ENCODE results near the gene APOD.
"Not testable (repeated sequence)": the region's sequence is repeated elsewhere in the genome, so short reads cannot be mapped to it uniquely, and the experiment has no call there.

Gene APOD

DNA sequence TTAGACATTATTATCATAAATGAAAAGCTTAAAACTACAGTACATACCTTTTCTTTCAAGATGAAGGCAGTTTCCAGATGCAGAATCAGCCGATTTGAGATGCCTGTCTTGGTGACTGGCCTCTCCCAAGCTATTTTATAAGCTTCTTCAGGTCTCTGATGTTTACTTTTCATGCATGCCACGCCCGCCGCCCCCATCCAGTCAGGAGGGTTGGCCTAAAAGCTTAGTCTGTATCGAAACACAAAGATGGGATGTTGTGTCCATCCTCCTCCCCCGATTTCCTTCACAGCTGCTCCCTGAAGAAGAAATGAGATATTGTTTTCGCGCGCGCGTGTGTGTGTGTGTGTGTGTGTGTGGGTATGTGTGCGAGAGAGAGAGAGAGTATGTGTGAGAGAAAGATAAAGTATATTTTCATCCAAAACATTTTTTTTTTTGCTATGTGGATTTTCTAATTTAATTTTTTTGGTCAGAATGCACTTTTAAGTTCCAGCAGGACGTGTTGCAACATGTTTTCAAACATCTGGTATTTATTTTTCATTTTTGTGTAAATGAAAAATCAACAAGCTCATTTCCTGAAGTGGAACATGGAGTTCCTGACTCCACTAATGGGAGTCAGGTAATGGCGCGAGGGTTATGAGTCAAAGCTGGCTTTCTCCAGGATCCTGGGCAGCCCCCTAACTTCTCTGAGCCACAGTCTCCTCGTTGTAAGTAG, at the start of gene APOD:
TSS of gene APOD (minus strand) at position 110 of the 712 bp plus-strand sequence. CDS start 4,479 bp downstream, outside the sequence.
- no peak for DNase-seq

DNA sequence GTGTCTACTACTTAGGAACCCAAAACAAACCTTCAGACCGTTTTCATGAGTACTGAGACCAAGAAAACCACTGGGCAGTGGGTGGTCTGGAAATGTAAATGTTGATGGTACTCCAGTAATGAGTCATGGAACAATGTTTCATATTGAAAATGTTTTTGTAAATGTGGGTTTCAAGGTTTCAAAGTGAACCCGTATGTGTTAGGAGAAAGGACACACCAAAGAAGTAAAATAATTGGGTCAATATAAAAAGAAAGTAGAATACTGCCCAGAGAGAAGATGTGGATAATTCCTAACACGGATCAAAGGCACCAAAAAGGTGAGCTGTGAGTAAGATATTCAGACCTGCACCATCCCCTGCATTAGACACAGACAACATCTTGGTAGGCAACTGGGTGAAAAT, 49.6 kb upstream of the APOD start:
- DNase-seq, result not testable (repeated sequence)

DNA sequence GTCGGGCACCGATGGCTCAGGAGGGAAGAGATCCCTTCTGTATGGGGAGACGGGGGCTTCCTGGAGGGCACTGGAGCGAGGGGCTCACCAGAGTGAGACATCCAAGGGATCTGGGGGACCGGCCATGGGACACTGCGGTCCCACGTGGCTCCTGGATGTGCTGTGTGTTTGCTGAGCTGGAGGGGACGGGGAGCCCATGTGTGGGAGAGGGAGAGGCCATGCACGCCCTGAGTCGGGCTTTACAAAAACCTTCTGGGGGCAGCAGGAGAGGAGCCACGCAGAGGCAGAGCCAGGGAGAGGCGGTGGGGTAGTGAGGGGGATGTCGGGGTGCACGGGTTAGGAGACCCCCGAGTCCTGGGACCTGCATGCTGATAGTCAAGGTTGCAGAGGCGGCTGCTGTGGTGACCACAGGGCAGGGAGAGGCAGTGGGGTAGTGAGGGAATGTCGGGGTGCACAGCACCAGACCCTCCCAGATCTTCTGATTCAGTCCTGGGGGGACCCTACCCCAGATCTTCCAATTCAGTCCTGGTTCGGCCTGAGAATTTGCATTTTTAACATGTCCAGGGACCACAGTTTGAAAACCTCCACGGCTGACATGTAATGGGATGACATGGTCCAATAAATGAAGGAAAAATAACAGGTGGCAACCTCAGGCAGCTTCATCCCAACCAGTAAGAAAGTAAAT, 48.9 kb upstream of the APOD start:
- not testable (repeated sequence) for DNase-seq

DNA sequence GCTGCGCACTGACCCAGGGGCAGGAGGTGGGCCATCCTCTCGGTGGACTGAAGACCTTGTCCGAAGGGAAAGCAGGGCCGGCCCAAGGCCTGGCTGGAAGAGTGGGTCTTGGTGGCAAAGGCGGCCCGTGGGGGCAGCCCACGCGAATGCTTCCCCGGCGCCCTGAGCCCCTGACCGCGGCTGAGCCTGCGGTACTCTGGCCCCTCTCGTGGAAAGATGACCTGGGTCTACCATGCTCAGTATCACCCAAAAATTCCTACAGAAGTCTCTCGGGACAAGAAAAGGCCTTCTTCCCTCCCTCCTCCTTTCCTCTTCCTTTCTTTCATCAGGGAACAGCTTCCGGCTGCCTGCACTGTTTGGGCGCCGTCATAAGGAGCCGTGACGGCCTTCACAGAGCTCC, 48.3 kb upstream of the APOD start:
- DNase-seq, result not testable (repeated sequence)

DNA sequence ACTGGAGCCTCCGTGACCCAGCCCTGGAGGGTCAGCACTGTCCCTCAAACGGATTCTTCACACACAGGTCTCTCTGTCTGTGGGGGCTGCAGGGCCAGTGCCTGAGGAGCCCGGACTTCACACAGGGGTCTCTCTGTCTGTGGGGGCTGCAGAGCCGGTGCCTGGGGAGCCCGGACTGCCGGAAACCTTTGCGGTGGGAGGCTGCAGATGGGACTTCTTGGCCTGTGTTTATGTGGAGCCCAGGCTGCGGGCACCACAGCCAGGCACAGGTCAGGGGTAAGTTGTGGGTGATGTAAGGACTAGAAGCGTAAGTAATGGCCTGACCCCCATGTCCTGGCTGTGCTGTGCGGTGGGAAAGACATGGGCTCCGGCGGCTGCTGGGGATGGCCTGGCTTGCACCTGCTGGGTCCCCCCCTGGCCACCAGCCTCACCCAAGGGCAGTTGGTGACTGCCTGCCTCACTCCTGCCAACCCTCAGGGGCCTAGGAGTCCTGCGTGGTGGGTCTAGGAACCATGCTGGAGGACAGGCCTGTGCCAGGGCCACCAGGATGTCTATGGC, 47.3 kb upstream of the APOD start:
- DNase-seq, result not testable (repeated sequence)

DNA sequence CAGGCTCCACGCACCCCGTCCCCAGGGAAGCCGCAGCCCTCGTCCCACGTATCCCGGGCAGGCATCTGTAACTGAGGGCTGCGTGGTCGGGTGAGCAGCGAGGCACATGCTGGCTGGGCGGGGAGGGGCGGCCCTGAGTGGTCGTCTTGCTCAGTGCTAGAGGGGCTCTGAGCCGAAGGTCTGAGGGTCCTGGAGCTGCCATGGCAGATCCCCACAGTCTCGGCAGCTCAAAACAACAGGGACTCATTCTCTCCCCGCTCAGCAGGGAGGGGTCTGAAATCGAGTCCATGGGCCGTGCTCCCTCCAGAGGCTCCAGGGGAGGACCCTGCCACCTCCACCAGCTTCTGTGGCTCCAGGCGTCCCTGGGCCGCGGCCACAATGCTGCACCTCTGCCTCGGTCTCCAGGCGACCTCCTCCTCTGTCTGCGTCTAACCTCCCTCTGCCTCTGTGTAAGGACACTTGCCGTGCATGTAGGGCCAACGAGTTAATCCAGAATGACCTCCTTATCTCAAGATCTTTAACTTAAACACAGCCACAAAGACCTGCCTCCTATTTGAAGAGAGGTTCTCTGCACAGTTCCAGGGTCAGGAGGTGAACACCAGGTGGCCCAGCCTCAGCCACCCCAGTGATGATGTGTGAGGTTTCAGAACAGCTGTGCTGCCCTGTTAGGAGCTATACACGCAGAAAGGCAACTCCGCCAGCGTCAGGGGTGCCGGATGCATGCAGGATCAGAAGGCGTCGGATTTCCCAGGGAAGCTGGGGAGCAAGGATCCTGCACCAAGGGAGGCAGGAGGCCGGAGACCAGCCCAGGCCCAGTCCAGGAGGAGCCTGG, 46.6 kb upstream of the APOD start:
- DNase-seq, result not testable (repeated sequence)

DNA sequence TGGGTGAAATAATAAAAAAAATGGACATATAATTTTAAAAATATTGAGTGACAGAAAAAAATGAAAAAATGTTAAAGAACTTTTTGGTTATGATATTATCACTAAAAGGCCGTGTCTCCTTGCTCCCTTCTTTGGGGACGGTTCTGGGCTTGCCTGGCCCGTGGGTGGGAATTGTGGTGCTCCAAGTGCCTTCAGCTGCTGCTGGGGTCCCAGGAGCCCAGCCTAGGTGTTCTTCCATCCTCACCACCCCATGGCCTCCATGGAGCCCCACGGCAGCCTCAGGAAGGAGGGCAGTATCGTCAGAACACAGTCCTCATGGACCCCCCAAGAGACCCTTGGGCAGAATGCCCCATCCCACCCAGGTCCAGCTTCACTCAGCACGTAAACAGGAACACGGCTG, 45.9 kb upstream of the APOD start:
- DNase-seq, result not testable (repeated sequence)

DNA sequence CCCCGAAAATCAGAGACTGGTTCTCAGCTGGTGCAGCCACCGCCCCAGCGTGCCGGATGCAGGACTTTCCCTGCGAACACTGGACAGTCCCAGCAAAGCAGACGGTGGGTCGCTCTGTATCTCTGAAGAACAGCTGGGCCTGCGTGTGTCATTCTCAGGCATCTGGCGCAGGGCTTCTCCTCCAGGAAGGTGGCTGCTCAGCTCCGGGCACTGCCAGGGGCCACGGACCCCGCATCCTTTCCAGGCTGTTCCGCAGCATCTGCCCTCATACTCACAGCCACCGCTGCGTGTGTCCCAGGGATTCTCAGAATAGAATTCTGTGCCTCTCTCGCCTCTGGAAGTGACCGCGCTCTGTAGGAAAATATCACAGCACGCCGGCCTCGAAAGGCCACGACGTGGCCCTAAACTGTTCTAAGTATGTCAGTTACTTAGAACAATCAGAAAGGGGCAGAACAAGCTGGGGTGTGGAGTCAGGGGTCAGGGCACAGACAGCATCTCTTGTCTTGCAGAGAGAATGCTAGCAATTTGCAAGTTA, 44.7 kb upstream of the APOD start:
- DNase-seq, result not testable (repeated sequence)

DNA sequence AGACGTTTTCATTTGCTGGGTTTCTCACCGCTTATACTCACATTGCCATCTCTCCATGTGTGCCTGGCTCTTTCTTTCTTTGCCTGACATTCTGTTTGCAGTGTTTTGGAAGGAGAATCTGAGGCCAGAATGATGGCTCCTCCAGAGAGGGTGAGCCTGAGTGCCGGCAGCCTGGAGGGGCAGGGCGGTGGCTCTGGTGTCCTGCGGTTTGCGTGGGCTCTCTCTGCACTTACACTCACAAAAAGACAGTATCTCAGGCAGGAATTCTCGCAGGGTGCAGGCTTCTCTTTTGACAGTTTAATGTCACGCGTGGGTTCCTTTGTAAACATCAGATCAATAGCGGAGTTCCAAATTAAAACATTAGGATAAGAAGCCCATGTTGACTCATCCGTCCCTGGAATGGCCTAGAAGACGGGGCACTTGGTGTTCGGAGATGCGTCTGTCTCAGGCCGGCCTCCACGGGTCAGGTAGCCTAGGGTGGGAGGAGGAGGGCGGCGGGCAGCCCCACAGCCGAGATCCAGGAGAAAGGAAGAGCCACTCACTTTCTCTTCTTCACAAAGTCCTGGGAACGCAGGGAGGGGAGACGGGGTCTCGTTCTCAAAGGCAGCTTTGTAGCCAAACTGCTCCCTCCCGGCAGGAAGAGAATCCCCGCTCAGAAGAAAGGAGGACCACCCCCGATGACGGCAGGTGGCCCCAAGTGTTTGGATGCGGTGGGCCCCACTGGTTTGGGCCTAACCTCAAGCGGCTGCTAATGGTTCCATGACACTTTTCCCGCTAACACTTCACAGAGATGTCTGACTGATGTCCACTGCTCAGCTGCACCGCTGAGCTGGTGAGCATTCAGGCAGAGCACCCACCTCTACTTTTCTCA, 44.0 kb upstream of the APOD start:
- not testable (repeated sequence) for DNase-seq

DNA sequence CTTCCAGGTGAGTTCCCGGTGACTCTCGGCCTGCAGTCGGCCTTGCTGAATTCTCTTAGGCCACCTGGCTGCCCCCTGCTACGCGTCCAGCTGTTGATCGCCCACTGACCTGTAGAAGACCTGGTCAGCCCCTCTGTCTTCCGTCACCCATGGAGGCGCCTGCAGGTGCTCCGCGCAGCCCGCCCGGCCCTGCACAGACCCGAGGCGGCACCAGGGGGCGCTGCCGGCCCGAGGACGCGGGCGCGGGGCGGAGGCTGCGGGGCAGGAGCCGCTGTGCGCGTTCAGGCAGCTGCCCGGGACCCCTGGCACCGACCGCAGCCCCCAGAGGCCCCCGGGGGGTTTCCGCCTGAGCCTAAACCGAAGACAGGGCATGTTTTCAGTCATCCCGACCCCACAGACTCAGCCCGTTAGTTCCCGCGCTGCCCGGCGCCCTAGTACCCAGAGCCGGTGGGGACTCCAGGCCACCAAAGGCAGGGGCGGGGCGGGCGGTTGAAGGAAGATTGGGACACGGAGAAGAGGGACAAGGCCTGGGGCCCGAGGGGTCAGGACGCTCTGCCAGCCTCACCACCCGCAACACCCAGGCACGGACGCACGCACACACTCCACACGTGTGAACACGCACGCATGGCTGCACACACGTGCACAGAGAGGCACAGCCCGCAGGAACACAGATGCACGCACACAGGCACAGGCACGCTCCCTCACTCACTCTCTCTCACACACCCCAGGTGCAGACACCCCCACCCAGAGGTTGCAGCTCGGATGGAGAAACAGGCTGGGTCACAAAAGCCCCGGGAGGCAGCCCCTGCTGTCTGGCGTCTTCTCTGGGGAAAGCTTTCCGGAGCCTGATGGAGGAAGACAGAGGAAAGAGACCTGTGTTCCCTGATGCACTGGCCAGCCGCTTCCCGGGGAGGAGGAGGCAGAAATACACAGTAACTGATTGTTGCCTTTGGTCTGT, 41.1 kb upstream of the APOD start:
- peak; percentile 18 for DNase-seq

DNA sequence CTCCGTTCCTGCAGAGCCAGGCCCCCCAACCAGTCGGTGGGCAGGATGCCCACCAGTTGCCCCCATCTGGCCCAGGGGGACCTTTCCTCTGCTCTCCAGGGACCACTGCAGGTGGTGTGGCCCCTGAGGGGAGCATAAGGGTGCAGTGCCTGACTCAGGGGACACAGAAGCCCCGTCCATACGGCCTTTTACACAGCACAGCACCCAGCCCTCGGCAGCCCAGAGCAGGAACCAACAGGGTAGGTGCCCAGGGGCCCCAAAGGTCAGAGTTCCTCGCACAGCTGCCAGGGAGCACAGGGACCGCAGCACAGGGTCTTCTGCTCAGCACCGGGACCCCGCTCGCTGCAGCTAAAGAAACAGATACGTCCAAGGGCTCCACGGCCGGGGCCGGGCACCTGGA, 40.4 kb upstream of the APOD start:
- not testable (repeated sequence) for DNase-seq

DNA sequence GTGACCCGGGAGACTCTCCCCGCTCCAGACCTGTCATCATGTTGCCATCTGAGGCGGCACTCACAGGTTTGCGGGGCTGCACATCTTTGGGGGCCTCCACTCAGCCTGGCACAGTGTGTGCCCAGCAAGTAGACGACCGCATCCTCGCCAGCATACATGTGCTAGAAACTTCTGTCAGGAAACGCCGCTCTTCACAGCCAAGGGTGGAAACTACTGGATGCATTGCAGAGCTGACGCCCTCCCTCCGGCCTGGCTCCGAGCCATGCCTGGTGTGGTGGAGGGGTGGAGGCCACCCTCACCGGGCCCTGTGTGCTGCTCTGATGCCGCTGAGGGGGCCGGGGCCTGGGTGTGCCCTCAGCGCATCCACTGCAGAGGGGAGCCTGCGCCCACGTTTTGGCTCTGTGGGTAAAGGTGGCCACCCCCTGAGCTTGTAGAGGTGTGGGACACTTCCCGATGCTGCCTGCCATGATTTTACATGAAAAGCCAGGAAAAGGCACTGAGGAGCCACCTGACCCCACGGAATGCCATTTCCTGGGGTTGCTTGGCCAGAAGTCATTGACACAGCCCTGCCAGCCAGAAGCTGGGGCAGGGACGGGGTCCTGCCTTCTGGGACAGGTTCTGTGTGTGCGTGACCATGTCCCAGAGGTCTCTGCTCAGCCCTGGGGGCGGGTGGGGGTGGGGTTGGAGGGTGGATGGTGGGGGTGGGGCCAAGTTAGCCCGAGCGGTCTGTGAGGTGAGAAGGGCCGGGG, 39.7 kb upstream of the APOD start:
- DNase-seq, result not testable (repeated sequence)

DNA sequence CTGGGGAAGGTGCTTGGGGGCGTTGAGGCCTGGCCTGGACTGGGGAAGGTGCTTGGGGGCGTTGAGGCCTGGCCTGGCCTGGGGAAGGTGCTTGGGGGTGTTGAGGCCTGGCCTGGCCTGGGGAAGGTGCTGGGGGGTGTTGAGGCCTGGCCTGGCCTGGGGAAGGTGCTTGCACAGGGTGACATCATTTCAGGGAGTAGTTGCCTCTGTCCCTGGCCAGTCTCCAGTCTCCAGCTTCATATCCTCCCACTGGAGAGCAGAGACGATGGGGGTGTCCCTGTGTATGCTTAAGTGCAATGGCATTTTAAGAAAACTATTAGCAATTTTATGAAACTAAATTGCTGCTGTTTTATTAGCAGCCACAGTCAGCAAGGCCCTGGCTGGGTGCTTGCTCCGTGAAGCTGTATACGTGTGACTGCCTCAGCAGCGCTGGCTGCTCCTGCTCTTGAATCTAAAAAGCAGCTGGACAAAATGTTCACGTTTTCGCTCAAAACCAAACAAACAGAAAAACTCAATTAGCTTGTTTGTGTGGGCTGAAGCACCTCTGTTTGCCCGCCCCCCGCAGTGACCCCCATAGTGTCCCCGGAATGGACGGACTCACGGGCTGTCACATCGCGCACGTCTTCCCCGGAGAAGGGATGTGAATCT, 38.9 kb upstream of the APOD start:
- DNase-seq, result not testable (repeated sequence)

DNA sequence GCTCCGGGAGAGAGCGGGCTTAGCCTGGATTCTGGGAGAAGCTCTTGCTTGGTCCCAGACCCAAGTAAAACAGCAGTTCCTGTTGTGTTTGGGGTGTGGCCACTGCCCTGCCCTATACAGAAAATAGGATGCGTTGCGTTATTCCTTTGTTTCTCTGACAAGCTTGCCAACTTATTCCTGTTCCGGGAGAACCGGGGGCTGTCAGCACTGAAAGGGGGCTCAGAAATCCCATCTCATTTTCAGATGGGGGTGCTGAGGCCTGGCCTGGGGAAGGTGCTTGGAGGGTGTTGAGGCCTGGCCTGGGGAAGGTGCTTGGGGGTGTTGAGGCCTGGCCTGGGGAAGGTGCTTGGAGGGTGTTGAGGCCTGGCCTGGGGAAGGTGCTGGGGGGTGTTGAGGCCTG, 38.3 kb upstream of the APOD start:
- DNase-seq, result not testable (repeated sequence)

DNA sequence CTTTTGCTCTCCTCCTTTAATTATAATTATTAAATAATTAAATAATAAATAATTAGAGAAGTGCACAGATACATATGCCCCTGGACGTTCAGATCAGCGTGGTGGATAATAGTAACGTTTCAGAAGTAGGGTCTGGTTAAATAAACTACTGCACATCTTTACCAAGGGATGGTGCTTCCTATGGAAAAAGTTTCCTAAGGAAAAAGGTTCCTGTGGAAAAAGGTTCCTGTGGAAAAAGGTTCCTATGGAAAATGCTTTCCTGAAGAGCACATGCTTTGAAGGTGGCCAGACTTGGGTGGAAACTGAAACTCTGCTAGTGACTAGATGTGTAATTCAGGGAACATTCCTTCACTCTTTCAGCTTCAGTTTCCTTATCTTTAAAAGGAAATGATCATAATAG, 37.4 kb upstream of the APOD start:
- not testable (repeated sequence) for DNase-seq

DNA sequence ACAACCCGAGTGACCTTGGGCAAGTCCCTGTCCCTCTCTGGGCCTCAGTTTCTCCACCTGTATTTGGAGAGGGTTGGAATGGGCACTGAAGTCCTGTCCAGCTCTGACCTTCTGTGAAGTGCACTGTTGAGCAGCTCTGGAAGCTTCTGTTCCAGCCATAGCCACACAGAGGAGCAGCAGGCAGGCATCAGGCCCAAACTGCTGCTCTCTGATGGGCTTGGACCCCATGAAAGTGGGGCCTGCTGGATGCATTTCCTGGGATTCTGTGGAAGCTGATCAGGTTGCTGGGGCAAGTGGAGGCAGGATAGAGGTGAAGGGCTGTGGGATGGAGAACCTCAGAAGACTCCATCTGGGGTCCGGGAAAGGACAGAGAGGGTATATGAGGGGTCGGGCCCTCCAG, 36.7 kb upstream of the APOD start:
- not testable (repeated sequence) for DNase-seq

DNA sequence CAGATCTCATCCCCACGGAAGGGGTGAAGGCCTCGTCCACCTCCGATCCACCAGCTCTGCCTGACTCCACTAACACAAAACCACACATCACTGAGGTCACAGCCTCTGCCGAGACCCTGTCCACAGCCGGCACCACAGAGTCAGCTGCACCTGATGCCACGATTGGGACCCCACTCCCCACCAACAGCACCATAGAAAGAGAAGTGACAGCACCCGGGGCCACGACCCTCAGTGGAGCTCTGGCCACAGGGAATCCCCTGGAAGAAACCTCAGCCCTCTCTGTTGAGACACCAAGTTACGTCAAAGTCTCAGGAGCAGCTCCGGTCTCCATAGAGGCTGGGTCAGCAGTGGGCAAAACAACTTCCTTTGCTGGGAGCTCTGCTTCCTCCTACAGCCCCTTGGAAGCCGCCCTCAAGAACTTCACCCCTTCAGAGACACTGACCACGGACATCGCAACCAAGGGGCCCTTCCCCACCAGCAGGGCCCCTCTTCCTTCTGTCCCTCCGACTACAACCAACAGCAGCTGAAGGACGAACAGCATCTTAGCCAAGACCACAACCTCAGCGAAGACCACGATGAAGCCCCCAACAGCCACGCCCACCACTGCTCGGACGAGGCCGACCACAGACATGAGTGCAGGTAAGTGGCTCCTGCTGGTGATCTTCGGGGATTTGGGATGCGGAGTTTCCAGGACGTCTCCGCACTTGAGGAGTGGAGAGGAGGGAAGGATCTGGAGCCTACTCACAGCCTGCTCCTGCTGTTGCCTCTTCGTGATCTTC, 36.0 kb upstream of the APOD start:
- DNase-seq, result not testable (repeated sequence)
